Gastroesophageal sphincter (tissue), 4 donors: ENCODE measurements around the gene TAS1R3. TPM values are rescaled to one million over a fixed set of nuclear protein-coding genes. Genes with fewer than 3 reads are reported as not detected.

ENCODE experiments used
- ATAC-seq: fragments of 150-250 bp; one replicate; pipeline ENCODE4 v1.9.1; 2016; ENCODE audit warnings: mild to moderate bottlenecking, moderate library complexity
- H3K27ac ChIP-seq, 4 donors: fragments of 200-600 bp; sonication (generic) in 3 of 4; 1 replicate in 3 of 4; 2 replicates in 1 of 4; pipeline ENCODE4 v1.5.1; 2016 to 2019
- H3K27me3 ChIP-seq: fragments of 200-600 bp; sonication (generic); one replicate; pipeline ENCODE4 v1.5.1; 2019
- H3K36me3 ChIP-seq, 2 donors: fragments of 200-600 bp; sonication (generic); one replicate each; pipeline ENCODE4 v1.5.1; 2019; ENCODE audit warnings: control low read depth in 1 of 2
- H3K4me1 ChIP-seq, 3 donors: fragments of 200-600 bp; sonication (generic); 1 replicate in 2 of 3; 2 replicates in 1 of 3; pipeline ENCODE4 v1.5.1; 2016 to 2019; ENCODE audit warnings: control low read depth in 2 of 3
- H3K4me3 ChIP-seq, 2 donors: fragments of 200-600 bp; sonication (generic); one replicate each; pipeline ENCODE4 v1.5.1; 2019; ENCODE audit warnings: mild to moderate bottlenecking in 1 of 2, moderate library complexity in 1 of 2
- H3K9me3 ChIP-seq, 3 donors: fragments of 200-600 bp; sonication (generic); one replicate each; pipeline ENCODE4 v1.5.1; 2017 to 2019; ENCODE audit warnings: control low read depth in 2 of 3
- CTCF ChIP-seq, 4 experiments: fragments of 200-600 bp in 2 of 4; fragments of 450-650 bp in 2 of 4; sonication (generic) in 1 of 4; IDR thresholded peaks; one replicate each; pipeline ENCODE4 v1.5.1; 2017 to 2019; ENCODE audit warnings: antibody characterized with exemption in 4 of 4, mild to moderate bottlenecking in 2 of 4, moderate library complexity in 2 of 4
- EP300 ChIP-seq: sonication (generic); formaldehyde crosslinking; IDR thresholded peaks from one replicate; pipeline ENCODE4 v1.6.1; 2017; ENCODE audit warnings: antibody characterized with exemption, mild to moderate bottlenecking
- POLR2A ChIP-seq, 2 donors: fragments of 450-650 bp; IDR thresholded peaks; one replicate each; pipeline ENCODE4 v1.6.1; 2017; ENCODE audit warnings: antibody characterized with exemption in 2 of 2, mild to moderate bottlenecking in 2 of 2, moderate library complexity in 1 of 2
- POLR2AphosphoS5 ChIP-seq: sonication (generic); formaldehyde crosslinking; IDR thresholded peaks from one replicate; pipeline ENCODE4 v1.6.1; 2017; ENCODE audit warnings: antibody characterized with exemption
- WGBS, 2 donors: methylation state at CpG; one replicate each; pipeline ENCODE4 v1.1.5; 2018; ENCODE audit warnings: low coverage in 1 of 2; 5-methylcytosine and 5-hydroxymethylcytosine counted together
- total RNA-seq, 4 donors: library from RNA; depleted of rRNA; stranded (reverse); fragments of >200 nt; gene quantifications; one replicate each; pipeline ENCODE4 v1.1.0, GENCODE V29; 2016

Gene TAS1R3
- total RNA-seq, 4 donors from 2014 or later, result 0.12 to 0.54 (median 0.40) TPM; not detected in 1

GRCh38 chr1:1296070-1297061 lies 34.7 kb upstream of the TAS1R3 start:
- H3K4me1 ChIP-seq, result peaks cover 0 to 8% (median 0%) of the 10 kb centered on the region in 3 donors
- no peak for ATAC-seq
- H3K4me3 ChIP-seq, result no peak overlapping the region
- TF ChIP-seq EP300 (no peak), POLR2A (IDR thresholded peaks at IDR 0.05) (no peak), POLR2AphosphoS5 (no peak), CTCF (IDR thresholded peaks at IDR 0.05) (no peak)
- H3K9me3 ChIP-seq, result no peaks in the 10 kb centered on the region
- H3K27ac ChIP-seq, result no peak overlapping the region
- WGBS, 2 donors, result 87 to 95% methylated on average over 4 to 17 of the region's 62 CpGs
- peaks cover 0 to 77% of the 10 kb centered on the region in 2 donors for H3K36me3 ChIP-seq
- no peaks in the 10 kb centered on the region for H3K27me3 ChIP-seq

- no peak overlapping the region for H3K4me3 ChIP-seq
- ATAC-seq, result no peak
- peaks cover 0 to 1% (median 0%) of the 10 kb centered on the region in 3 donors for H3K4me1 ChIP-seq
Observed at GRCh38 chr1:1297802-1298424, 33.2 kb upstream of the TAS1R3 start.

GRCh38 chr1:1298861-1299685 lies 32.0 kb upstream of the TAS1R3 start:
- Histone ChIP-seq H3K4me3 (no peak overlapping the region), H3K27me3 (no peaks in the 10 kb centered on the region), H3K36me3 (peaks cover 0 to 62% of the 10 kb centered on the region in 2 donors), H3K9me3 (no peaks in the 10 kb centered on the region), H3K4me1 (peaks cover 0 to 13% (median 7%) of the 10 kb centered on the region in 3 donors), H3K27ac (no peak overlapping the region)
- no CpG with 5 or more reads among the region's 30 CpGs for WGBS, 2 donors
- no peak for TF ChIP-seq CTCF (IDR thresholded peaks at IDR 0.05)
- TF ChIP-seq POLR2A (IDR thresholded peaks at IDR 0.05), result no peak
- TF ChIP-seq POLR2AphosphoS5, result no peak
- TF ChIP-seq EP300, result no peak
- ATAC-seq, result no peak

More at GRCh38 chr1:1297802-1298424, 33.2 kb upstream of the TAS1R3 start:
- no peaks in the 10 kb centered on the region for H3K27me3 ChIP-seq
- WGBS, 2 donors, result 100% methylated on average over 2 of the region's 31 CpGs; no CpG with 5 or more reads in 1 of the 2 donors
- no peak overlapping the region for H3K27ac ChIP-seq
- H3K36me3 ChIP-seq, result peaks cover 0 to 73% of the 10 kb centered on the region in 2 donors
- no peaks in the 10 kb centered on the region for H3K9me3 ChIP-seq
- no peak for TF ChIP-seq POLR2A (IDR thresholded peaks at IDR 0.05)
- no peak for TF ChIP-seq CTCF (IDR thresholded peaks at IDR 0.05)
- TF ChIP-seq POLR2AphosphoS5, result no peak
- TF ChIP-seq EP300, result no peak

- TF ChIP-seq POLR2A (IDR thresholded peaks at IDR 0.05), result no peak
- TF ChIP-seq CTCF (IDR thresholded peaks at IDR 0.05), result no peak
- no peak for TF ChIP-seq EP300
- no peak for TF ChIP-seq POLR2AphosphoS5
- Histone ChIP-seq H3K27me3 (no peaks in the 10 kb centered on the region), H3K36me3 (peaks cover 0 to 54% of the 10 kb centered on the region in 2 donors)
Observed at GRCh38 chr1:1299686-1300351, 31.3 kb upstream of the TAS1R3 start.

More at GRCh38 chr1:1299686-1300351, 31.3 kb upstream of the TAS1R3 start:
- Histone ChIP-seq H3K9me3 (no peaks in the 10 kb centered on the region), H3K4me1 (peaks cover 0 to 20% (median 15%) of the 10 kb centered on the region in 3 donors), H3K4me3 (no peak overlapping the region), H3K27ac (no peak overlapping the region)
- ATAC-seq, result no peak
- no CpG with 5 or more reads among the region's 22 CpGs for WGBS, 2 donors
